ENCODE data around the gene RASAL3. TPM values are rescaled to one million over a fixed set of nuclear protein-coding genes. Genes with fewer than 3 reads are reported as not detected.

The RASAL3 gene
- total and polyA plus RNA-seq, 12 donors = 1.1 to 20.5 (median 5.4) TPM

DNA sequence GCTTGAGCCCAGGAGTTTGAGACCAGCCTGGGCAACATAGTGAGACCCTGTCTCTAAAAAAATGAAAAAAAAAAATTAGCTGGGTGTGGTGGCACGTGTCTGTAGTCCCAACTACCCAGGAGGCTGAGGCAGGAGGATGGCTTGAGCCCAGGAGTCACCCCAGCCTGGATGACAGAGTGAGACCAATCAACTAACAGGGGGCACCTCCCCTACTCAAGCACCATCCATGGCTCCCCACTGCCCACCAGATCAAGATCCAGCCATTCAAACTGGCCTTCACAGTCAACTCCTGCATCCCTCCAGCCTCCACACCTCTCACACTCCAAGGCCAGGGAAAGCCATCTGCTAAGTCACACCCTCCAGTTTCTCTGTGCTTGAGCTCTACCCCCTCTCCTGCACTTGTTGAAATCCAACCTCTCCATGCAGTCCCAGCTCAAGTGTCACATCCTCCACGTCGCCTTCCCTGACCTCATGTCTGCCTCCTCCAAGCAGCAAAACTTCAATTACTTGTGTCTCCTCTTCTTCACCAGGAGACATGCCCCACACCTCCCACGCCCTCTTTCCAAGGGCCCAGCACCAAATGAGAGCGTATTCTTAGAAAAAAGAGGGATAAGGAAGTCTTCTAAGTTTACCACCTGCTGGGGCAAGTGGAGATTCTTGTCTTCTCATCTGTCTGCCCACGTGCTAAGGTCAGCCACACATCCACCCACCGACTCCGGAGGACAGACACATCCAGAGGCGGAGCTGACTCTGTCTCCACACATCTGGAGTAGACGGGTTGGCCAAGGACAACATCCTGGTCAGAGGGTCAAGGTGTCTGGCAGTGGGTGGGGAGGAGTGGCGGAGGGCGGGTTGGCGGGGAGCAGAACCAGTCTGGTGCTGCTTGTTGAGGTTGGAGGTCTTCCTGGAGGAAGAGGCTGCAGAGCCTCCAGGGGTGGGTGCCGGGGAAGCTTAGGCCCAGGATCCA, 43.0 kb upstream of the RASAL3 start:
- peaks cover 33% of the 10 kb centered on the region for H3K27me3 ChIP-seq
- no peak overlapping the region for H3K27ac ChIP-seq
- no peak for TF ChIP-seq POLR2A (IDR thresholded peaks at IDR 0.05)
- TF ChIP-seq, protein P1, sequence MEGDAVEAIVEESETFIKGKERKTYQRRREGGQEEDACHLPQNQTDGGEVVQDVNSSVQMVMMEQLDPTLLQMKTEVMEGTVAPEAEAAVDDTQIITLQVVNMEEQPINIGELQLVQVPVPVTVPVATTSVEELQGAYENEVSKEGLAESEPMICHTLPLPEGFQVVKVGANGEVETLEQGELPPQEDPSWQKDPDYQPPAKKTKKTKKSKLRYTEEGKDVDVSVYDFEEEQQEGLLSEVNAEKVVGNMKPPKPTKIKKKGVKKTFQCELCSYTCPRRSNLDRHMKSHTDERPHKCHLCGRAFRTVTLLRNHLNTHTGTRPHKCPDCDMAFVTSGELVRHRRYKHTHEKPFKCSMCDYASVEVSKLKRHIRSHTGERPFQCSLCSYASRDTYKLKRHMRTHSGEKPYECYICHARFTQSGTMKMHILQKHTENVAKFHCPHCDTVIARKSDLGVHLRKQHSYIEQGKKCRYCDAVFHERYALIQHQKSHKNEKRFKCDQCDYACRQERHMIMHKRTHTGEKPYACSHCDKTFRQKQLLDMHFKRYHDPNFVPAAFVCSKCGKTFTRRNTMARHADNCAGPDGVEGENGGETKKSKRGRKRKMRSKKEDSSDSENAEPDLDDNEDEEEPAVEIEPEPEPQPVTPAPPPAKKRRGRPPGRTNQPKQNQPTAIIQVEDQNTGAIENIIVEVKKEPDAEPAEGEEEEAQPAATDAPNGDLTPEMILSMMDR (IDR thresholded peaks at IDR 0.05) = no peak
- intact Hi-C loops (cut with DNase I) = no loop called here
- H3K4me3 ChIP-seq = no peak overlapping the region
- WGBS, 4 donors = 48 to 57% (median 53%) methylated on average over 12 to 14 of the region's 14 CpGs
- H3K9me3 ChIP-seq (replicated peaks in 1 of 3) = no peaks in the 10 kb centered on the region
- DNase-seq = no peak
- H3K4me1 ChIP-seq (replicated peaks in 1 of 2) = no peaks in the 10 kb centered on the region
- H3K36me3 ChIP-seq (replicated peaks in 1 of 2) = no peaks in the 10 kb centered on the region

DNA sequence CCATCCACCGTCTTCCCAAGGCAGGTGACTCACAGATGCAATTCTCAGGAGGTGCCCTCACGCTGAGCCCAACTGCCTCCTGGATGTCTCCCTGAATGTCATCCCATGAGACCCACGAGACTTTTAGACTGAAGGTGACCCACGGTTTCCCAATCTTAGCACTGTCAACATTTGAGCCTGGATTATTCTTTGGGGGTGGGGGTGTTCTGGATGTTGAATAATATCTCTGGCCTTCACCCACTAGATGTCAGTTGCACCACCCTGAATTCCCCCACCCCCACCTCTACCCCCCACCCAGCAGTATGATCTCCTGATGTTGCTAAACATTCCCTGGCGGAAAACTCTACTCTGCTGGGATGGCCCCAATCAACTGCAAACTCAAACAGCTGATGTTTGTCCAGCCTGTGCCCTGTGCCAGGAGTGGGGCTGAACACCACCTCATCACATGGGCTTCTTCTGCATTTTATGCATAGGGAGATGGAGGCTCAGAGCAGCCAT, 41.8 kb upstream of the RASAL3 start:
- no peaks in the 10 kb centered on the region for H3K36me3 ChIP-seq (replicated peaks in 1 of 2)
- 62 to 69% (median 67%) methylated on average over 5 of the region's 5 CpGs for WGBS, 4 donors
- DNase-seq = no peak
- intact Hi-C loops (cut with DNase I) = no loop called here
- peaks cover 33% of the 10 kb centered on the region for H3K27me3 ChIP-seq
- TF ChIP-seq, protein P1 (IDR thresholded peaks at IDR 0.05) = no peak
- no peak overlapping the region for H3K4me3 ChIP-seq
- H3K9me3 ChIP-seq (replicated peaks in 1 of 3) = no peaks in the 10 kb centered on the region
- H3K4me1 ChIP-seq (replicated peaks in 1 of 2) = no peaks in the 10 kb centered on the region
- no peak overlapping the region for H3K27ac ChIP-seq

DNA sequence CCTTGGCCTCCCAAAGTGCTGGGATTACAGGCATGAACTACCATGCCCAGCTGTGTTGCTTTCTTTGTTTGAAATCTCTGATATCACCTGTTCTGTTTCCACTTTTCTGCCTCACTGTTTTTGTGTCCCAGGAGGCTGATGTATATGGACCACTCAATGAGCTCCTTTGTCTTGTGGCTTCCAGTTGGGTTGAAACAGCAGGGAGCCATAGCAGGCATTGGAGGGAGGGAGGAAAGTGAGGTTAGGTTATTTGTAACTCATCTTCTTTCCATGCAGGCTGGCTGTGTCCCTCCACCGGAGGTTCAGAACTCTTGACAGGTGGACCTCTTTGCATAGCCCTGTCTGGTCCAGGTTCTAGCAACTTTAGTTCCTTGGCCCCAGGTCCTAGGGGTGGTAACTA, 37.9 kb upstream of the RASAL3 start:
- 46 to 72% (median 56%) methylated on average over 1 of the region's 1 CpG for WGBS, 4 donors

DNA sequence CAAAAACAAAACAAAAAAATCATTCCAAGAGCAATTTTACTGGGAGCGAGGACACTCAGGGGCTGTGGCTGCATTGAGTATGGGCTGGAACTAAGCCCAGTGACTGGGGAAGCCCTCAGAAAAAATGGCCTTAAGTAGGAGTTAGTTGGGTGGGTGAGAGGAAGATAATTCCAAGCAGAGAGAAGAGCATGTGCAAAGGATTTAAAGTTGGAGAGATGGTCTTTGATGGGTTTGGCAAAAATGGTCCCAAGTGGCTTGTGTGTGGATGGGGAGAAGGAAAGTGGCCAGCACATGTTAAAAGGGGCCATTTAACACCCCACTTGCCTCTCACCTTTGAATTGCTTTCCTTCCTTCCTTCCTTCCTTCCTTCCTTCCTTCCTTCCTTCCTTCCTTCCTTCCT, 37.3 kb upstream of the RASAL3 start:
- TF ChIP-seq, protein P1 (IDR thresholded peaks at IDR 0.05) = no peak
- TF ChIP-seq POLR2A (IDR thresholded peaks at IDR 0.05) = no peak
- no peaks in the 10 kb centered on the region for H3K4me1 ChIP-seq (replicated peaks in 1 of 2)
- H3K27me3 ChIP-seq = no peaks in the 10 kb centered on the region
- H3K36me3 ChIP-seq (replicated peaks in 1 of 2) = no peaks in the 10 kb centered on the region
- intact Hi-C loops (cut with DNase I) = no loop called here
- no peak overlapping the region for H3K4me3 ChIP-seq
- no peak for DNase-seq
- no peak overlapping the region for H3K27ac ChIP-seq
- WGBS, 4 donors = 34 to 50% (median 39%) methylated on average over 1 of the region's 1 CpG
- no peaks in the 10 kb centered on the region for H3K9me3 ChIP-seq (replicated peaks in 1 of 3)

More for the DNA sequence above, 37.9 kb upstream of the RASAL3 start:
- Histone ChIP-seq H3K27ac (no peak overlapping the region), H3K27me3 (peaks cover 2% of the 10 kb centered on the region), H3K9me3 (replicated peaks in 1 of 3) (no peaks in the 10 kb centered on the region), H3K4me3 (no peak overlapping the region), H3K36me3 (replicated peaks in 1 of 2) (no peaks in the 10 kb centered on the region), H3K4me1 (replicated peaks in 1 of 2) (no peaks in the 10 kb centered on the region)
- no peak for TF ChIP-seq POLR2A (IDR thresholded peaks at IDR 0.05)
- TF ChIP-seq, protein P1 (IDR thresholded peaks at IDR 0.05) = no peak
- intact Hi-C loops (cut with DNase I) = no loop called here
- DNase-seq = no peak
